Hepatocyte (in vitro differentiated cells): ENCODE results near the gene ARHGAP15. TPM values are rescaled to one million over a fixed set of nuclear protein-coding genes. Genes with fewer than 3 reads are reported as not detected.

Source experiments
- DNase-seq: peaks from one replicate; pipeline ENCODE4 v3.0.0-alpha.2; 2016; ENCODE audit warnings: low spot score
- H2AFZ ChIP-seq: fragments of 200-600 bp; sonication (generic); 2 replicates; pipeline ENCODE4 v1.6.0; 2016; ENCODE audit warnings: antibody characterized with exemption, mild to moderate bottlenecking
- H3K27ac ChIP-seq: fragments of 200-600 bp; sonication (generic); 2 replicates; pipeline ENCODE4 v1.5.1; 2016; ENCODE audit warnings: mild to moderate bottlenecking
- H3K27me3 ChIP-seq: fragments of 200-600 bp; sonication (generic); 2 replicates; pipeline ENCODE4 v1.6.1; 2016
- H3K36me3 ChIP-seq: fragments of 200-600 bp; sonication (generic); replicated peaks from 2 replicates; pipeline ENCODE4 v1.5.1; 2016; ENCODE audit warnings: low read depth; ENCODE audit not compliant: insufficient read depth
- H3K4me1 ChIP-seq: fragments of 200-600 bp; sonication (generic); 2 replicates; pipeline ENCODE4 v1.5.1; 2016; ENCODE audit warnings: mild to moderate bottlenecking, moderate library complexity; ENCODE audit not compliant: insufficient read depth
- H3K4me2 ChIP-seq: fragments of 200-600 bp; sonication (generic); 2 replicates; pipeline ENCODE4 v1.6.0; 2016
- H3K4me3 ChIP-seq: fragments of 200-600 bp; sonication (generic); 2 replicates; pipeline ENCODE4 v1.5.1; 2016; ENCODE audit warnings: mild to moderate bottlenecking
- H3K79me2 ChIP-seq: fragments of 200-600 bp; sonication (generic); 2 replicates; pipeline ENCODE4 v1.6.0; 2017; ENCODE audit warnings: mild to moderate bottlenecking
- H3K9me2 ChIP-seq: fragments of 200-600 bp; sonication (generic); replicated peaks from 2 replicates; pipeline ENCODE4 v1.6.0; 2017; ENCODE audit warnings: mild to moderate bottlenecking; ENCODE audit not compliant: insufficient read depth
- H3K9me3 ChIP-seq: fragments of 200-600 bp; sonication (generic); 2 replicates; pipeline ENCODE4 v1.5.1; 2016; ENCODE audit warnings: low read depth, mild to moderate bottlenecking
- H4K20me1 ChIP-seq: fragments of 200-600 bp; sonication (generic); 2 replicates; pipeline ENCODE4 v1.6.0; 2016; ENCODE audit warnings: mild to moderate bottlenecking; ENCODE audit not compliant: insufficient read depth, poor library complexity, severe bottlenecking
- CTCF ChIP-seq: fragments of 200-600 bp; sonication (generic); IDR thresholded peaks from 2 replicates; pipeline ENCODE4 v1.5.1; 2016; ENCODE audit warnings: antibody characterized with exemption, mild to moderate bottlenecking; ENCODE audit not compliant: poor library complexity
- EZH2 ChIP-seq: fragments of 200-600 bp; sonication (generic); IDR thresholded peaks from 2 replicates; pipeline ENCODE4 v1.6.1; 2016; ENCODE audit warnings: antibody characterized with exemption, mild to moderate bottlenecking, borderline replicate concordance
- EZH2phosphoT487 ChIP-seq: fragments of 200-600 bp; sonication (generic); IDR thresholded peaks from one replicate; pipeline ENCODE4 v1.6.1; 2018; ENCODE audit warnings: antibody characterized with exemption, mild to moderate bottlenecking, low read depth, moderate library complexity; ENCODE audit not compliant: unreplicated experiment, severe bottlenecking
- WGBS: methylation state at CpG from one replicate; pipeline ENCODE4 v1.1.6; 2016; ENCODE audit warnings: low lambda C conversion rate; ENCODE audit errors: missing lambda C conversion rate; 5-methylcytosine and 5-hydroxymethylcytosine counted together
- polyA plus RNA-seq: library from polyadenylated mRNA; unstranded; fragments of >200 nt; fragmentation: Nextera tagmentation; extraction: Ambion mirVana; gene quantifications from 2 replicates; pipeline ENCODE4 v1.2.1, GENCODE V29; 2016
- total RNA-seq: library from RNA; depleted of rRNA; stranded (reverse); fragments of >200 nt; gene quantifications from 2 replicates; pipeline ENCODE4 v1.2.3, GENCODE V29; 2014

Gene ARHGAP15
- total and polyA plus RNA-seq, 2 experiments from 2014 or later, result 0.17 TPM; not detected in 1

GRCh38 chr2:143458258-143459190, 329.3 kb downstream of the ARHGAP15 start:
- Histone ChIP-seq H3K9me2 (no peaks in the 10 kb centered on the region), H3K4me1 (no peaks in the 10 kb centered on the region), H3K27me3 (no peaks in the 10 kb centered on the region), H3K79me2 (no peaks in the 10 kb centered on the region), H2AFZ (no peak overlapping the region), H4K20me1 (no peaks in the 10 kb centered on the region), H3K4me3 (no peak overlapping the region), H3K4me2 (no peak overlapping the region), H3K27ac (no peak overlapping the region), H3K36me3 (no peaks in the 10 kb centered on the region), H3K9me3 (no peaks in the 10 kb centered on the region)
- 95% methylated on average over 7 of the region's 7 CpGs for WGBS
- TF ChIP-seq EZH2, result no peak
- TF ChIP-seq EZH2phosphoT487, result no peak
- no peak for TF ChIP-seq CTCF
- no peak for DNase-seq

DNA sequence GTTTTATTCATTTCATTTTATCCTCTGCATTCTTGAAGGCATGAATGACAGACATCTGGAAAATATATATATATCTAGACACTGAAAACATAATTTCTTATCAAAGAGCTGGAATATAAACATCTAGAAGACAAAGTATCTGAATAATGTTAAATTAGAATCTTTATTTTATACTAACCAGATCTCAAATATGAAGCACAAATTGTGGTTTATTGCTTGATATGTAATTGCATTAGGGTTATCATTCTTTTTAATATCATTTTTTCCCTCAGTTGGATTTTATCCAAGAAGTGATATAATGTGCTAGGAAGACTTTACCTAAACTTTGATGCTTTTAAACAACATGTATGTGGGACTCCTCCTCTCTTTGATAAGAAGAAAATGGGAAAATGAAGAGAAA, 331.2 kb downstream of the ARHGAP15 start:
- Histone ChIP-seq H3K79me2 (no peaks in the 10 kb centered on the region), H4K20me1 (no peaks in the 10 kb centered on the region), H3K4me3 (no peak overlapping the region), H3K36me3 (no peaks in the 10 kb centered on the region), H3K9me2 (no peaks in the 10 kb centered on the region), H3K9me3 (no peaks in the 10 kb centered on the region), H3K27ac (no peak overlapping the region), H2AFZ (no peak overlapping the region), H3K4me2 (no peak overlapping the region), H3K27me3 (no peaks in the 10 kb centered on the region), H3K4me1 (no peaks in the 10 kb centered on the region)
- TF ChIP-seq CTCF (no peak), EZH2 (no peak), EZH2phosphoT487 (no peak)
- DNase-seq, result no peak

- H3K27me3 ChIP-seq, result no peaks in the 10 kb centered on the region
- H4K20me1 ChIP-seq, result no peaks in the 10 kb centered on the region
- DNase-seq, result no peak
- no peak overlapping the region for H3K4me3 ChIP-seq
- H3K27ac ChIP-seq, result no peak overlapping the region
- TF ChIP-seq EZH2phosphoT487, result no peak
- no peak for TF ChIP-seq EZH2
- no peak for TF ChIP-seq CTCF
- H2AFZ ChIP-seq, result no peak overlapping the region
- no peaks in the 10 kb centered on the region for H3K79me2 ChIP-seq
- no peaks in the 10 kb centered on the region for H3K9me2 ChIP-seq
- no peaks in the 10 kb centered on the region for H3K36me3 ChIP-seq
- H3K4me1 ChIP-seq, result no peaks in the 10 kb centered on the region
- no peaks in the 10 kb centered on the region for H3K9me3 ChIP-seq
- no peak overlapping the region for H3K4me2 ChIP-seq
These were observed 334.5 kb downstream of the ARHGAP15 start for GRCh38 chr2:143463719-143464118.
